NCI-H69 (cell line): ENCODE measurements around the gene TBRG1.

Experiments
- DNase-seq: peaks from one replicate; lab custom pipeline; 2025; lab: John Stamatoyannopoulos, UW

Gene TBRG1

DNA sequence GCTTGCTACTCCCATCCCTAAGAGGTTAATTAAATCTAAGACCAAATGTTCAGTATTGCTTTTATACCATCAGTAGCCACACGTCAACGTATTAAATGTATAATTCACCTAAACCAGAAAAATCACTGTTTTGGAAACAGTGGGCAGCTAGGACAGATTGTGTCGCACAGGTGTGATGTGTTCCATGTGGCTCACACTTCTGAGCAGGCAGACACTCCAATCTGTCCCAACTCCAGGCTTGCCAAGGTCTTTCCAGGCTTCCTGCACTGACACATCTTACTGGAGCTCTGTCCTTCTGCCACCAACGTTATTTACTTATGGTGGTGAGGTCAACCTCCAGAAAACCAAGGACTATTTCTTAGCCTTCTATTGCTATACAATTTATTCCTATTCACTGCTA lies 39.4 kb downstream of the TBRG1 start:
- no peak for DNase-seq

DNA sequence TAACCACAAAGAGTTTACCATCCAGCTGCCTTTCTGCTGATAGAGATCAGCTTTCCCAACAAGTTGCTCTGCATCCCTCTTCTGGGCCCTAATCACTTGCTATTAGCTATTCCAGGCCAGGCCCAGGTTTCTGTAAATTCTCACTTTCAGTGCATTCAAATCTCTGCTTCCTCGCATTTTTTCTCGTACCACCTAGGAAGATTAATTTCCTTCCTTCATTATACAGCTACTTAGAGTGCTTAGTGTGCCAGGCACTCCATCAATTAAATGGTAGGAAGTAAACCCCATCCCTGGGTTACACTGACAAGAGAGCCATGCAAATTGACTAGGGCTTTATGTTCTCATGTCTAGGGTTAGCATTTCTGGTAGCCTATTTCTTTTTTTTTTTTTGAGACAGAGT lies 41.2 kb downstream of the TBRG1 start:
- no peak for DNase-seq

DNA sequence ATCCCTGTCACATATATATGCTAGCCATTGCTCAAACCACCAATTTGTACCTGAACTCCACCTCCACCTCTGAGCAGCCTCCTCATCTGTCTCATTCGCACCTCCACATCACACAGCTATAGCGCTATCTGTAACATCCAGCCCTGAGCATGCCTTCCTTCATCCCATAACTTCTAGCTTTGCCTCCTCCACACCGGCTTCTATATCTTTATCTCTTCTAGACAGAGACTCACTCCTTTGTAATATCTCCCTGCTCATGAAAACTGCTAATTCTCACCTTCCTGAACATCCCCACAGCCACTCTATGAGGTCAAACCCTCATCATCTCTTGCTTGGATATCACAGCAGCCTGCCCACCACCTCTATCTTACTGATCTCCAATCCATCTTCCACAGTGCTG lies 44.9 kb downstream of the TBRG1 start:
- DNase-seq: no peak

DNA sequence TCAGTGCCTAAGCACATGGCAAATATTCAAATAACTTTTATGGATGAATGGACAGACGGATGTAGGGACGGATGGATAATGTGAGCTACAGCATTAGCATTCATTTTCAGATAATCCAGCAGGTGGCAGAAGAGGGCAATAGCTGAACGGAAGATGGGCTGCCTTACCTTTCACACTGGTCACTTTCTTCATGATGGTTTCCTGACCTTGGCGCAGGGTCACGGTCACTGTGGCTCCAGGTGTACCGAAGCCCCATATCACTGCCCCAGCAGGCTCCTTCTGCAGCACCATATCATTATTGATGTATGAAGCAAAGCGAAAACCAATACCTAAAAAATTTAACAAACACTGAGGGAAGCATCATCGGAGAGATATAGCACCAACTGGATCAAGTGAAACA lies 46.5 kb downstream of the TBRG1 start:
- DNase-seq: peak; percentile 56

DNA sequence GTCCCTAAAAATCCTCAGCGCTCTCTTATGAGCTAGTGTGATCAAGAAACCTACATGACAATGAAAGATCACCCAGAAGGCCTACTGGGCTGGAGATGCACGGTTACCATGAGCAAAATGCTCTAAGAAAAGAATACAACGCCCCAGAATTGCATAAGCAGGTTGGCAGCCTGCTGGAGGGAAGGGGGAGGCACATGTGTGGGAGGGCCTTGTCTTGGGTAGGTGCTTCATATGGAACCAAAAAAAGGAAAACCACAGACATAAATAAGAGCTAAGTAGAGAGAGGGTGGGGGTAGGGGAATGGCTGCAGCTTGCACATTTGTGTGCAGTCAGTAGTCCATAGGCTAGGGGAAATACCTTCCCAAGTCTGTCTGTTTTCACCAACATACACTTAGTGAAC lies 48.1 kb downstream of the TBRG1 start:
- DNase-seq: no peak

DNA sequence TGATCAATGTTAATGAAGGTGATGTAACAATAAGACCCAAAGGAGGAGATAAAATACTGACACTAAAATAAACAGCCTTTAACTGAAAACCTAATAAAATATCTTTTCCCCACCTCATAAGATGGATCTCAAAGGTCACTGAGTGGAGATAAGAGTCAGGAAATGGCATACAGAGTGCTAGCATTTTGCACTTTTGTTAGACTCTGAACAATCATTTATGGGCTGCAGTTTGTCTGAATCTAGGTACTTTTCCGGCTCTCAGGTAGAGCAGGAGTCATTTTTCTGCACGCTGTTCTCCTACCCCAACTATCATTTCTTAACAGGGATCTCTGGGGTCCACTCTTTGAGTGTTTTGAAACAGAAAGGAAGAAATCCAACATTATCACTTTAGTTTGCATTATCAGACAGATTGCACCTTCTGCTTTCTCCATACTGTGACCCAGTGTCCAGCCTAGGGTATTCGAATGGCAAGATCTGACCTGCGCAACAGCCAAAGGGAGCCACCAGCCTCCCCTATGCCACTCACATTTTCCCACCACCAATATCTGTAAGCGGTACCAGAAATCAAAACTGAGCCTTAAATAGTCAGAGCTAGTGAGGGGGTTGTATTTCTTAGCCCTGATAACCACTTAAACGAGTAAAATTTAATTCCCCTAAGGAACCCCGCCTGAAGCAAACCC lies 50.0 kb downstream of the TBRG1 start:
- DNase-seq: no peak

DNA sequence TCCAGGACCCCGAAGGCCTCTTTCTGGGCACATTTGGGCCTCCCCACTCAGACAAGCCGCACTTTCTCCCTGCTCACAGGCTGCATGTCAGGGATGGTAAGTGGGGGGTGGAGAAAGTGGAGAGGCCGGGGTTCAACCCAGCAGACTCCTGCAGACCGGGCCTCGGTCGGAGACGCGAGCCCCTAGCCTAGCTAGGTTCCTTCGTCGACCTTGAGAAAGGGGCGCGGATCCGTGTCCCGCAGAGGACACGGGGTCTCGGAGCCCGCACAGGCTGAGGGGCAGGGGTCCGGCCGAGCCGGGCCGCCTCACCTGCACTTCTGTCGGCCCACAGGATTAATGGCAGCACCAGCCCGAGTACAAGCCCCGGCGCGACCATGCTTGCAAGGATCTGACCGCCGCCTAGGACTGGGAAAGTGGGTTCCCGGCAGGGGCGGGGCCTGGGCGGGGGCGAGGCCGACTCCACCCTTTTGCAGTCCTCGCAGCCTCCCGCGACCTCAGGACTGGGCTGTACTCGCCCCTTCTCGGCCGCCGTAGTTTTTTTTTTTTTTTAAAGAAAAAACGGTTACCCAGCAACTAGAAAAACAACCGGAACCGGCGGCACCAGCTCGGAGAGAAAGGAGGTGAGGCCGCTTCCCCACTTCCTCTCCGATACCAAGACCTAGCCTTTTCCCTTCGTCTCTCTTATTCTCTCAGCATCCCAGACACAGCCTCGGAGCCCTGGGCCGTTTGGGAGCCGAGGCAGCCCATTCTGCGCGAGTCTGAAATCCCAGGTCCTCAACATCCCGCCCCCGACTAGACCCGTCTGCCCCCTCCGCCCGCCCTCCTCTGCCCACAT lies 50.9 kb downstream of the TBRG1 start, which contains the start of the genes SIAE and SPA17:
Gene SIAE, minus strand, starts transcription at position 407 of the 835 bp plus-strand sequence. Its CDS starts 31 bp downstream, at position 376.
Gene SPA17, plus strand, starts transcription at position 572 of the 835 bp plus-strand sequence. CDS start 1,361 bp downstream, outside the sequence.
- DNase-seq: peak; percentile 94

DNA sequence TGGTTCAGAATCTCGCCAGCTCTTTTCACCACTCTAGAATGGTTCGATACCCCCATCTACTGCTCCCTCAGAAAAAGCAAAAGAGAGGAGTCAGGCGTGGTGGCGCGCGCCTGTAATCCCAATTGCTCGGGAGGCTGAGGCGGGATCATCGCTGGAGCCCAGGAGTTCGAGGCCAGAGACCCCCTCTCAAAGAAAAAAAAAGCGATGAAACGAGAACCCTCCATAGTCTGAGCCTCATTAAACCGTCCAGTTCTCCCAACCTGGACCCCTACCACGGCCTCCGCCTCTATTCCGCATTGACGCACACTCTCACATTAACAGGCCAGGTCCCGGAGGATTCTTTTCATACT lies 51.5 kb downstream of the TBRG1 start:
- DNase-seq: peak; percentile 23

DNA sequence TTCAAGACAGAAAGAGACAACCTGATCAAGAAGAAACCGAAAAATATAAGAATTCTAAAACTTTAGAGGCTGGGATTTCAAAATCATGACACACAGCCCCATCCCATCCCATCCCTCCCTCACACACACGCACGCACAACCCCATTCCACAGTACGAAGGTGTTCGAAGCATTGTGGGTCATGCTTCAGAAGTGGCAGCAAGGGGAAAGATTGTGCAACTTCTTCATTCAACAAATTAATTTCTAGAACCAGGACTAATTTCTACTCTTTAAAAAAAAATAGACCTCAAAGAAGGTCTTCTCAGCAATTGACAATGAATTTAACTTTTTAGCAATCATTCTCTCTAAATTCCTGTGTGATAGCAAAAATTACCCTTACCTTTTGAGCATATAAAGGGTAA lies 51.9 kb downstream of the TBRG1 start:
- no peak for DNase-seq

DNA sequence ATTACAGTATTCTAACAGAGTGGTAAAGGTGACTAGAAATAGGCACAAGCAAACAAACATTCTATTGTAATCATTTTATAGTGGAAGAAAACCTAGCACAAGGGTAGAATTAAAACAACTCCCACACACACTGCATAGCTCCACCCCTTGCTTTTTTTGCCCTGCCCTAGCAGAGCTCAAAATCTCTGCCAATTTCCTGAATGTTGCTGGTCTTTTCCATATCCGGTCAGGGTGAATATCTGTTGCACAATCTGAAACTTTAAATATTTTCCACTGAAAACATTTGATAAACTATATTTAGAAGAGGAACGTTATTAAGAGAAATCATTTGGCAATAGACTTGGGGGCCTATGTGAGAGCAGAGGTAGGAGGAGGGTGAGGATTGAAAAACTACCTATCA lies 53.7 kb downstream of the TBRG1 start:
- no peak for DNase-seq

DNA sequence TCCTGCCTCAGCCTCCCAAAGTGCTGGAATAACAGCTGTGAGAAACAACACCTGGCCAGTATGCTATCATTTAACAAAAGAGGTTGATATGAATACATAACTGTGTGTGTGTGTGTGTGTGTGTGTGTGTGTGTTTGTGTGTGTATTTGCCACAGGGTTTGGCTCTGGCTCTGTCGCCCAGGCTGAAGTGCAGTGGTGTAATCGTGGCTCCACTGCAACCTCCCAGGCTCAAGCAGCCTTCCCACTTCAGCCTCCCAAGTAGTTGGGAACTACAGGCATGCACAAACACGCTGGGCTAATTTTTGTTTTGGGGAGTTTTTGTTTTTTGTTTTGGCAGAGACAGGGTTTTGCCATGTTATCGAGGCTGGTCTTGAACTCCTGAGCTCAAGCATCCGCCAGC lies 55.8 kb downstream of the TBRG1 start:
- DNase-seq: no peak

DNA sequence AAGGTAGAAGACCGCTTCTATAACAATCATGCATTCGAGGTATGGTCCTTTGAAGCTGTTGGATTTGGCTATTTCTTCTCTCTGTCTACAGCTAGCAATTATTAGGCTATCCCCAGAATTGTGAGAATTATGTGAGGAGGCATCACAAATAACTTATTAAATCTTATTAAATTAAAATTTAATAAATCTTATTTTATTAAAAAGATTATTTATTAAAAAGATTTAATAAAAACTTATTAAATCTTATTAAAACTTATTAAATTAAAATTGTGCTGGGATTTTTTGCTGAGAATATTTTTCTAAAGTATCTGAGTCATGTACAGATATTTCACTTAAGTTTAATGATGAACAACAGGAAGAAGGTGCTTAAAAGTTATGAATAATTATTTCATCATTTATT lies 58.8 kb downstream of the TBRG1 start:
- no peak for DNase-seq

DNA sequence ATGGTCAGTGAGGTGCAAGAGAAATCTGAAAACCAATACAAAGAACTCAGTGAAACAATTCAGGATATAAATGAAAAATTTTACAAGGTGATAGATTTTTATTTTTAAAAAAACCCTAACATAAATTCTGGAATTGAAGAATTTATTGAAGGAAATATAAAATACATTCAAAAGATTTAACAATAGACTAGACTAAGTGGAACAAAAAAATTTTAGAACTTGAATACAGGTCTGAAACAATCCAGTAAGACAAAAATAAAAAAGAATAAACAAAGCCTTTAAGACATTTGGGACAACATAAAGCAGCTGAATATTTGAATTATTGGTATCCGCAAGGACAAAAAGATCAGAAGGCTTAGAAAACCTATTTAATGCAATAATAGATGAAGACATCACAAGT lies 59.8 kb downstream of the TBRG1 start:
- DNase-seq: no peak
